Breast epithelium (tissue), 3 donors: ENCODE data around the gene ATP13A5.

Experiments used
- POLR2A ChIP-seq: fragments of 450-650 bp; IDR thresholded peaks from one replicate; pipeline ENCODE4 v1.6.1; 2016; ENCODE audit warnings: antibody characterized with exemption, mild to moderate bottlenecking, moderate library complexity
- TF ChIP-seq, protein P1 (sequence below), 3 donors: fragments of 450-650 bp; IDR thresholded peaks; one replicate each; pipeline ENCODE4 v1.5.1; 2016 to 2017; ENCODE audit warnings: antibody characterized with exemption in 3 of 3, mild to moderate bottlenecking in 3 of 3, moderate library complexity in 3 of 3

DNA sequence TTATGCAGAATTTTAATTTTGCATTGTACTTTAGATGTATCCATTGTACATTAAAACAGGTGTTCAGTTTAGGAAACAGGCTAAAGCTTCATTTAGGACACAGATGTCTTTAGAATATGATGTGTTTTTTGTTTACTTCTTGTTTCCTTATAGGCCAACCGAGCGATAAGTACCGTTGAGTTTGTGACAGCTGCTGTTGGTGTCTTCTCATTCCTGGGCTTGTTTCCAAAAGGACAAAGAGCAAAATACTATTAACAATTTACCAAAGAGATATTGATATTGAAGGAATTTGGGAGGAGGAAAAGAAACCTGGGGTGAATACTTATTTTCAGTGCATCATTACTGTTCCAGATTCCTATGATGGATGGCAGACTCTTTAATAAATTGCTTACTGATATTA lies 108.1 kb downstream of the ATP13A5 start:
- TF ChIP-seq, protein P1, sequence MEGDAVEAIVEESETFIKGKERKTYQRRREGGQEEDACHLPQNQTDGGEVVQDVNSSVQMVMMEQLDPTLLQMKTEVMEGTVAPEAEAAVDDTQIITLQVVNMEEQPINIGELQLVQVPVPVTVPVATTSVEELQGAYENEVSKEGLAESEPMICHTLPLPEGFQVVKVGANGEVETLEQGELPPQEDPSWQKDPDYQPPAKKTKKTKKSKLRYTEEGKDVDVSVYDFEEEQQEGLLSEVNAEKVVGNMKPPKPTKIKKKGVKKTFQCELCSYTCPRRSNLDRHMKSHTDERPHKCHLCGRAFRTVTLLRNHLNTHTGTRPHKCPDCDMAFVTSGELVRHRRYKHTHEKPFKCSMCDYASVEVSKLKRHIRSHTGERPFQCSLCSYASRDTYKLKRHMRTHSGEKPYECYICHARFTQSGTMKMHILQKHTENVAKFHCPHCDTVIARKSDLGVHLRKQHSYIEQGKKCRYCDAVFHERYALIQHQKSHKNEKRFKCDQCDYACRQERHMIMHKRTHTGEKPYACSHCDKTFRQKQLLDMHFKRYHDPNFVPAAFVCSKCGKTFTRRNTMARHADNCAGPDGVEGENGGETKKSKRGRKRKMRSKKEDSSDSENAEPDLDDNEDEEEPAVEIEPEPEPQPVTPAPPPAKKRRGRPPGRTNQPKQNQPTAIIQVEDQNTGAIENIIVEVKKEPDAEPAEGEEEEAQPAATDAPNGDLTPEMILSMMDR (IDR thresholded peaks at IDR 0.05), result no peak
- no peak for TF ChIP-seq POLR2A
